HCT116 (cell line): ENCODE measurements around the gene TEX11. TPM values are rescaled to one million over a fixed set of nuclear protein-coding genes. Genes with fewer than 3 reads are reported as not detected.

ENCODE experiments used
- ATAC-seq: fragments of 200-7000 bp; cut with Tn5 transposase; 2 replicates; pipeline ENCODE4 v1.9.1; 2020; ENCODE audit warnings: mild to moderate bottlenecking, moderate library complexity
- BruUV-seq: library from RNA; stranded (reverse); fragments of 400-500 nt; replicated peaks from 2 replicates; lab custom pipeline; 2021; lab: Mats Ljungman, UMichigan
- CTCF ChIA-PET: fragments of 300-600 bp; sonication (Branson Sonifier 250); formaldehyde crosslinking; loops from one replicate; lab custom pipeline; 2021; ENCODE audit warnings: antibody characterized with exemption; lab: Charles Lee
- POLR2A ChIA-PET: fragments of 300-600, 350-600 bp; sonication (Branson Sonifier 250); formaldehyde crosslinking; loops from one replicate; lab custom pipeline; 2021; ENCODE audit warnings: antibody characterized with exemption; lab: Charles Lee
- RAD21 ChIA-PET, 2 experiments: fragments of 300-600 bp; sonication (Branson Sonifier 250); formaldehyde crosslinking; loops; one replicate each; lab custom pipeline; 2023; ENCODE audit warnings: low total read pairs in 2 of 2; ENCODE audit not compliant: uncharacterized antibody in 2 of 2, unreplicated experiment in 2 of 2, low non-redundant PET in 1 of 2; lab: Charles Lee
- DNase-seq: peaks from one replicate; pipeline ENCODE4 v3.0.0-alpha.2; 2010; ENCODE audit warnings: low read depth, low spot score
- H2AFZ ChIP-seq: fragments of 200-600 bp; shearing (Covaris generic), sonication (generic); 2 replicates; pipeline ENCODE4 v1.6.1; 2017; ENCODE audit warnings: low read depth, mixed run types, mixed read lengths, antibody characterized with exemption, low read length; ENCODE audit not compliant: poor library complexity, severe bottlenecking
- H3K27ac ChIP-seq: 2 replicates; pipeline ENCODE4 v1.5.1; 2012; ENCODE audit warnings: low read depth, low read length
- H3K27me3 ChIP-seq: fragments of 200-600 bp; sonication (generic); 2 replicates; pipeline ENCODE4 v1.6.1; 2016; ENCODE audit warnings: mixed run types, low read length, mixed read lengths; ENCODE audit not compliant: insufficient read depth
- H3K36me3 ChIP-seq, 2 experiments: fragments of 200-500 bp in 1 of 2; fragments of 200-600 bp in 1 of 2; sonication (Bioruptor generic) in 1 of 2; sonication (generic) in 1 of 2; 2 replicates each; pipeline versions ENCODE4 v1.5.1 to v1.6.1; 2014 to 2016; ENCODE audit warnings: low read length in 2 of 2, inconsistent platforms in 1 of 2, mixed read lengths in 1 of 2, mixed run types in 1 of 2; ENCODE audit not compliant: insufficient read depth in 2 of 2, control insufficient read depth in 1 of 2
- H3K4me1 ChIP-seq, 2 experiments: fragments of 200-600 bp in 1 of 2; sonication (generic) in 1 of 2; 2 replicates each; pipeline versions ENCODE4 v1.5.1 to v1.6.1; 2012 to 2017; ENCODE audit warnings: low read length in 2 of 2, inconsistent platforms in 1 of 2, mild to moderate bottlenecking in 1 of 2, mixed read lengths in 1 of 2, mixed run types in 1 of 2, moderate library complexity in 1 of 2; ENCODE audit not compliant: insufficient read depth in 2 of 2, control insufficient read depth in 1 of 2
- H3K4me2 ChIP-seq: fragments of 200-600 bp; sonication (generic); 2 replicates; pipeline ENCODE4 v1.6.1; 2017; ENCODE audit warnings: mixed run types, low read length, mixed read lengths
- H3K4me3 ChIP-seq, 2 experiments: fragments of 200-600 bp in 1 of 2; sonication (generic) in 1 of 2; replicated peaks in 1 of 2; 2 replicates each; pipeline ENCODE4 v1.5.1; 2011 to 2016; ENCODE audit warnings: low read length in 2 of 2, control low read depth in 1 of 2, low read depth in 1 of 2, mild to moderate bottlenecking in 1 of 2, mixed read lengths in 1 of 2, mixed run types in 1 of 2
- H3K79me2 ChIP-seq: fragments of 200-600 bp; sonication (generic); 2 replicates; pipeline ENCODE4 v1.6.1; 2017; ENCODE audit warnings: mild to moderate bottlenecking, mixed run types, low read length, moderate library complexity, mixed read lengths; ENCODE audit not compliant: insufficient read depth
- H3K9ac ChIP-seq: fragments of 200-600 bp; sonication (generic); 2 replicates; pipeline ENCODE4 v1.6.1; 2016; ENCODE audit warnings: low read length, mixed read lengths
- H3K9me2 ChIP-seq: fragments of 200-600 bp; sonication (generic), shearing (Covaris generic); 2 replicates; pipeline ENCODE4 v1.6.1; 2017; ENCODE audit warnings: mixed run types, mild to moderate bottlenecking, moderate library complexity; ENCODE audit not compliant: insufficient read depth
- H3K9me3 ChIP-seq, 2 experiments: fragments of 200-500 bp in 1 of 2; fragments of 200-600 bp in 1 of 2; sonication (Bioruptor generic) in 1 of 2; sonication (generic) in 1 of 2; 2 replicates each; pipeline ENCODE4 v1.6.1; 2014 to 2017; ENCODE audit warnings: low read length in 2 of 2, mixed read lengths in 2 of 2, inconsistent platforms in 1 of 2, low read depth in 1 of 2, mild to moderate bottlenecking in 1 of 2, mixed run types in 1 of 2, moderate library complexity in 1 of 2; ENCODE audit not compliant: control insufficient read depth in 1 of 2, insufficient read depth in 1 of 2
- H4K20me1 ChIP-seq: fragments of 200-600 bp; sonication (generic), shearing (Covaris generic); 2 replicates; pipeline ENCODE4 v1.6.1; 2017; ENCODE audit warnings: mixed run types, mild to moderate bottlenecking, moderate library complexity; ENCODE audit not compliant: insufficient read depth
- CEBPB ChIP-seq: IDR thresholded peaks from 2 replicates; pipeline ENCODE4 v1.6.1; 2012; ENCODE audit warnings: low read depth
- CTCF ChIP-seq, 3 experiments: fragments of 200-600 bp in 1 of 3; sonication (generic) in 1 of 3; IDR thresholded peaks in 2 of 3; conservative IDR thresholded peaks in 1 of 3; 2 replicates each; pipeline ENCODE4 v1.5.1; 2012 to 2017; ENCODE audit warnings: low read depth in 2 of 3, low read length in 2 of 3, antibody characterized with exemption in 1 of 3, borderline replicate concordance in 1 of 3, control low read depth in 1 of 3, mild to moderate bottlenecking in 1 of 3, mixed read lengths in 1 of 3, mixed run types in 1 of 3, moderate library complexity in 1 of 3; ENCODE audit not compliant: insufficient read depth in 1 of 3
- EGR1 ChIP-seq: IDR thresholded peaks from 2 replicates; pipeline ENCODE4 v1.6.1; 2012; ENCODE audit warnings: low read depth
- ELF1 ChIP-seq: IDR thresholded peaks from 2 replicates; pipeline ENCODE4 v1.6.1; 2012; ENCODE audit warnings: low read depth, borderline replicate concordance
- EZH2 ChIP-seq: fragments of 200-600 bp; sonication (generic); IDR thresholded peaks from 2 replicates; pipeline ENCODE4 v1.6.1; 2017; ENCODE audit warnings: antibody characterized with exemption, mixed run types
- EZH2phosphoT487 ChIP-seq: fragments of 200-600 bp; IDR thresholded peaks from 2 replicates; pipeline ENCODE4 v1.6.1; 2018; ENCODE audit warnings: antibody characterized with exemption, borderline replicate concordance
- JUND ChIP-seq: IDR thresholded peaks from 2 replicates; pipeline ENCODE4 v1.6.1; 2012
- MAX ChIP-seq: IDR thresholded peaks from 2 replicates; pipeline ENCODE4 v1.6.1; 2012
- RAD21 ChIP-seq: IDR thresholded peaks from 2 replicates; pipeline ENCODE4 v1.6.1; 2012; ENCODE audit warnings: low read depth, mild to moderate bottlenecking
- SP1 ChIP-seq: IDR thresholded peaks from 2 replicates; pipeline ENCODE4 v1.6.1; 2012; ENCODE audit warnings: low read depth
- TCF7L2 ChIP-seq: IDR thresholded peaks from 2 replicates; pipeline ENCODE4 v1.7.0; 2011; ENCODE audit warnings: borderline replicate concordance, inconsistent platforms; ENCODE audit not compliant: insufficient read depth, insufficient read length; ENCODE audit errors: extremely low read depth
- YY1 ChIP-seq: IDR thresholded peaks from 2 replicates; pipeline ENCODE4 v1.6.1; 2011; ENCODE audit warnings: low read length, low read depth, moderate library complexity, mild to moderate bottlenecking; ENCODE audit not compliant: insufficient replicate concordance; ENCODE audit errors: extremely low read depth
- ZBTB33 ChIP-seq: IDR thresholded peaks from 2 replicates; pipeline ENCODE4 v1.6.1; 2011; ENCODE audit warnings: mild to moderate bottlenecking, low read length, moderate library complexity; ENCODE audit not compliant: insufficient replicate concordance; ENCODE audit errors: extremely low read depth
- ZNF274 ChIP-seq: fragments of 200-500 bp; sonication (Bioruptor generic); IDR thresholded peaks from 2 replicates; pipeline ENCODE4 v1.6.1; 2014; ENCODE audit warnings: mild to moderate bottlenecking, low read depth, low read length, inconsistent platforms
- intact Hi-C: fragments of 100-400 bp; cut with micrococcal nuclease; formaldehyde crosslinking; loops from 2 replicates; pipeline ENCODE4 v1.10.0; 2022
- total RNA-seq: library from RNA; stranded (reverse); gene quantifications from one replicate; pipeline ENCODE4 v1.2.1, GENCODE V29; 2021; ENCODE audit not compliant: unreplicated experiment

The TEX11 gene
- total RNA-seq, 1 experiment from 2014 or later = 0.10 TPM

GRCh38 chrX:70834589-70834988 lies 73.9 kb downstream of the TEX11 start:
- Histone ChIP-seq H3K9me2 (no peaks in the 10 kb centered on the region), H3K4me3 (no peak overlapping the region), H3K9ac (no peak overlapping the region), H3K79me2 (no peaks in the 10 kb centered on the region), H4K20me1 (no peaks in the 10 kb centered on the region), H3K27ac (no peak overlapping the region), H3K4me2 (no peak overlapping the region)
- ChIA-PET POLR2A (no interaction called here), CTCF (no interaction called here)
- no TSS peak for BruUV-seq
- intact Hi-C loops = no loop called here
- no peak for DNase-seq
- TF ChIP-seq CEBPB (no peak), YY1 (no peak), TCF7L2 (no peak), JUND (no peak), RAD21 (no peak), ELF1 (no peak), EGR1 (no peak)
- TF ChIP-seq, all 23 proteins: peak for 0
- Histone ChIP-seq H3K27me3 (no peaks in the 10 kb centered on the region), H2AFZ (no peak overlapping the region), H3K4me1 (no peaks in the 10 kb centered on the region), H3K9me3 (no peaks in the 10 kb centered on the region), H3K36me3 (no peaks in the 10 kb centered on the region)
- RAD21 ChIA-PET = no interaction called here
- no peak for ATAC-seq

- intact Hi-C loops = no loop called here
- Histone ChIP-seq H3K27me3 (no peaks in the 10 kb centered on the region), H2AFZ (no peak overlapping the region), H3K36me3 (no peaks in the 10 kb centered on the region), H4K20me1 (no peaks in the 10 kb centered on the region), H3K9me3 (no peaks in the 10 kb centered on the region), H3K4me2 (no peak overlapping the region), H3K9me2 (no peaks in the 10 kb centered on the region), H3K79me2 (no peaks in the 10 kb centered on the region), H3K4me3 (no peak overlapping the region), H3K27ac (no peak overlapping the region), H3K4me1 (no peaks in the 10 kb centered on the region), H3K9ac (no peak overlapping the region)
- DNase-seq (no peak), ATAC-seq (no peak)
- BruUV-seq = no TSS peak
- ChIA-PET CTCF (no interaction called here), POLR2A (no interaction called here), RAD21 (no interaction called here)
- no peak for TF ChIP-seq CTCF (IDR thresholded peaks at IDR 0.05 in 2 of 3, conservative IDR thresholded peaks at IDR 0.05 in 1 of 3; ENCODE audit: borderline replicate concordance in 1 of 3, insufficient read depth in 1 of 3, low read depth in 2 of 3, low read length in 2 of 3)
- TF ChIP-seq EZH2 = no peak
- TF ChIP-seq SP1 = no peak
- TF ChIP-seq EGR1 = no peak
- no peak for TF ChIP-seq CEBPB
- TF ChIP-seq ZBTB33 = no peak
- TF ChIP-seq EZH2phosphoT487 = no peak
- no peak for TF ChIP-seq ZNF274
- TF ChIP-seq MAX = no peak
Observed at GRCh38 chrX:70826715-70827114, 81.8 kb downstream of the TEX11 start.
